ENCODE measurements around the gene TBCD.

- TF ChIP-seq CTCF (conservative IDR thresholded peaks at IDR 0.05) (no peak), ZFX (IDR thresholded peaks at IDR 0.05) (no peak)
Measured at GRCh38 chr17:82981141-82981730, 229.4 kb downstream of the TBCD start.

Data from C4-2B (cell line).